Lower lobe of right lung (tissue), 2 donors: ENCODE measurements around the gene PPM1G. TPM values are rescaled to one million over a fixed set of nuclear protein-coding genes. Genes with fewer than 3 reads are reported as not detected.
A peak's percentile ranks its signal among the peaks of the same experiment; 100 is the strongest.

Experiments
- ATAC-seq, 2 donors: fragments of 200-7000 bp; cut with Tn5 transposase; one replicate each; pipeline ENCODE4 v1.9.1; 2020 to 2022; ENCODE audit warnings: mild to moderate bottlenecking in 2 of 2, moderate library complexity in 2 of 2
- DNase-seq: peaks from one replicate; pipeline ENCODE4 v3.0.0-alpha.2; 2020
- H3K27ac ChIP-seq: fragments of 200-600 bp; one replicate; pipeline ENCODE4 v1.8.0; 2022
- H3K27me3 ChIP-seq: fragments of 200-600 bp; one replicate; pipeline ENCODE4 v1.8.0; 2022; ENCODE audit warnings: low read depth
- H3K36me3 ChIP-seq: fragments of 200-600 bp; one replicate; pipeline ENCODE4 v1.8.0; 2022; ENCODE audit warnings: mild to moderate bottlenecking
- H3K4me1 ChIP-seq: fragments of 200-600 bp; one replicate; pipeline ENCODE4 v1.8.0; 2022
- H3K4me3 ChIP-seq: fragments of 200-600 bp; one replicate; pipeline ENCODE4 v1.8.0; 2022; ENCODE audit warnings: mild to moderate bottlenecking
- H3K9me3 ChIP-seq: fragments of 200-600 bp; one replicate; pipeline ENCODE4 v1.8.0; 2022
- CTCF ChIP-seq: fragments of 200-600 bp; IDR thresholded peaks from one replicate; pipeline ENCODE4 v1.8.0; 2022; ENCODE audit warnings: antibody characterized with exemption, mild to moderate bottlenecking
- intact Hi-C: fragments of 100-400 bp; cut with DNase I; formaldehyde crosslinking; loops from one replicate; pipeline ENCODE4 v1.11.0; 2022
- total RNA-seq: library from RNA; stranded (reverse); fragmentation: NEBNext Ultra II Directional; extraction: Animal tissue kit (Norgen Biotek cat#: 25700); gene quantifications from one replicate; pipeline ENCODE4 v1.2.1, GENCODE V29; 2021
- donor health status: DM: no; HTN: yes; CAD: no; lungs with severe emphysema.

PPM1G gene
- total RNA-seq, 1 donor from 2014 or later: 52.0 TPM

GRCh38 chr2:27351802-27352598, 57.4 kb downstream of the PPM1G start:
- Histone ChIP-seq H3K4me3 (no peak overlapping the region), H3K27ac (no peak overlapping the region), H3K4me1 (peaks cover 36% of the 10 kb centered on the region), H3K27me3 (no peaks in the 10 kb centered on the region), H3K9me3 (no peaks in the 10 kb centered on the region), H3K36me3 (peaks cover 19% of the 10 kb centered on the region)
- intact Hi-C loops: no loop called here
- ATAC-seq (no peak), DNase-seq (no peak)
- TF ChIP-seq CTCF: no peak

DNA sequence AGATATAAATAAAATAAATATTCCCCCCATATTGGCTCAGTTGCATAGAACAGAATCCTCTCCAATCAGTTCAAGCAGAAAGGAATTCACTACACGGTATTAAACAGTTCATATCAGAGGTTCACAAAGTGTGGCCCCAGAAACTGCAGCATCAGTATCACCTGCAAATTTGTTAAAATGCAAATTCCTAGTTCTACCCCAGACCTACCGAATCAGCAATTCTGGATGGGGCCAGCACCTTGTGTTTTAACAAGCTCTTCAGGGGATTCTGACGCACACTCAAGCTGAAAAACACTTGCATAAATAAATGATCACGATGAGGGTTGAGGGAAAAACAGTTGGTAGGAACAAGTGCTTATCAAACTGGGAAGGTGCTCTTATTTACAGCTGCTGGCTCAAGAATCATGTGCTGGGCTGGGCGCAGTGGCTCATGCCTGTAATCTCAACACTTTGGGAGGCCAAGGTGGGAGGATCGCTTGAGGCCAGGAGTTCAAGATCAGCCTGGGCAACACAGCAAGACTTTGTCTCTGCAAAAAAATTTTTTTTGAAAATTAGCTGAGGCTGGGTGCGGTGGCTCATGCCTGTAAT, 59.2 kb downstream of the PPM1G start:
- intact Hi-C loops: no loop called here
- no peak overlapping the region for H3K4me3 ChIP-seq
- peaks cover 29% of the 10 kb centered on the region for H3K4me1 ChIP-seq
- no peaks in the 10 kb centered on the region for H3K27me3 ChIP-seq
- no peaks in the 10 kb centered on the region for H3K9me3 ChIP-seq
- ATAC-seq (no peak), DNase-seq (no peak)
- TF ChIP-seq CTCF: no peak
- peaks cover 19% of the 10 kb centered on the region for H3K36me3 ChIP-seq
- H3K27ac ChIP-seq: no peak overlapping the region

GRCh38 chr2:27347641-27348040, 61.8 kb downstream of the PPM1G start:
- Histone ChIP-seq H3K4me1 (peaks cover 7% of the 10 kb centered on the region), H3K27me3 (no peaks in the 10 kb centered on the region), H3K36me3 (peaks cover 27% of the 10 kb centered on the region), H3K4me3 (no peak overlapping the region), H3K27ac (no peak overlapping the region), H3K9me3 (no peaks in the 10 kb centered on the region)
- DNase-seq (no peak), ATAC-seq (no peak)
- intact Hi-C loops: no loop called here
- TF ChIP-seq CTCF: no peak

DNA sequence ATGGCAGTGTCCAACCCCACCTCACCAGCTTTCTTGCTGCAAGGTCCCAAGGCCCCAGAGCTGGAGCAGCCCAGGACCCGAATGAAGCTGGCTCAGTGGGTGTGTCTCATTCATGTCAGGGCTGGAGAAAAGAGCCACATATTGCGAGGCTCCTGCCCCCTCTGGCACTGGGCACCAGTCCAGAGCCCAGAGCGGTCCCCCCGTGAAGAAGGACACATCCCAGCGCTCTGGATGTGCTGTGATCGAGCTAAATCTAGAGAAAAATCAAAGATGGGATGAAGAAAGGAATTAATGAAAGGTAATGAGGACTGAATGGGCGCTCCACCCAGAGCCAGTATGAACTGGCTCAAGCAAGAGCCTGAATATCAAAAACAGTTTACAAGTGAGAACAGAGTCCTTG, 73.2 kb downstream of the PPM1G start:
- no peak for ATAC-seq
- DNase-seq: peak; percentile 16
- TF ChIP-seq CTCF: no peak
- no peaks in the 10 kb centered on the region for H3K4me1 ChIP-seq
- H3K27ac ChIP-seq: no peak overlapping the region
- intact Hi-C loops: no loop called here
- H3K27me3 ChIP-seq: no peaks in the 10 kb centered on the region
- H3K9me3 ChIP-seq: no peaks in the 10 kb centered on the region
- peaks cover 99% of the 10 kb centered on the region for H3K36me3 ChIP-seq
- no peak overlapping the region for H3K4me3 ChIP-seq

DNA sequence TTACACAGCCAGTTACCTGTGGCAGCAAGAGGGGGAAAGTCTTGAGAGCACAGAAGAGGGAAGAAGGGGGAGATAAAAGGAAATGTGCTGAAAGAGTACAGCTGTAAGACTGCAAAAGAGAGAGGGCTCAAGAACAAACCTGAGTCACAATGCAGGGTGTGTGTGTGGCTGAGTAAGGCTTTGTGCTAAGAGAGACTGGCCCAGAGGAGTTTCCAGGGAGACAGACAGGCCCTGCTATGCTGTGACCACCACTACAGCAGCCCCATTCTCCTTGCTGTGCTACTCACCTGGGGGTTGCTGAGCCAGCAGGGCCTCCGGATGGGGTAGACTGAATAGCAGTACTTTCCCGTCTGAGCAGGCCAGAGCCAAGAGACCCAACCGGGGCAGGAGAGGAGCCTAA, 74.1 kb downstream of the PPM1G start:
- no peak for TF ChIP-seq CTCF
- ATAC-seq (no peak), DNase-seq (peak; percentile 3)
- Histone ChIP-seq H3K27me3 (no peaks in the 10 kb centered on the region), H3K36me3 (peaks cover 98% of the 10 kb centered on the region), H3K9me3 (no peaks in the 10 kb centered on the region), H3K4me1 (no peaks in the 10 kb centered on the region), H3K27ac (no peak overlapping the region), H3K4me3 (no peak overlapping the region)
- intact Hi-C loops: no loop called here

Other genes starting within 250 kb of the PPM1G start
- 102 TPM for gene ATRAID, start 197.6 kb downstream of the PPM1G start, total RNA-seq
- gene SLC5A6, start 197.3 kb downstream of the PPM1G start, total RNA-seq: 20.8 TPM
- gene CAD, start 192.2 kb downstream of the PPM1G start, total RNA-seq: 28.8 TPM
- gene SLC30A3, start 146.5 kb downstream of the PPM1G start, total RNA-seq: 0.80 TPM
- not detected for gene DNAJC5G, start 134.2 kb downstream of the PPM1G start, total RNA-seq
- not detected for gene TRIM54, start 127.2 kb downstream of the PPM1G start, total RNA-seq
- 4.0 TPM for gene UCN, start 101.1 kb downstream of the PPM1G start, total RNA-seq
- 79.2 TPM for gene MPV17, start 86.5 kb downstream of the PPM1G start, total RNA-seq
- gene GTF3C2, start 52.8 kb downstream of the PPM1G start, total RNA-seq: 56.4 TPM
- 32.9 TPM for gene EIF2B4, start 39.3 kb downstream of the PPM1G start, total RNA-seq
- gene SNX17, start 39.0 kb downstream of the PPM1G start, total RNA-seq: 107 TPM
- 13.9 TPM for gene ZNF513, start 28.9 kb downstream of the PPM1G start, total RNA-seq
- gene NRBP1, start 19.0 kb upstream of the PPM1G start, total RNA-seq: 66.5 TPM
- gene KRTCAP3, start 32.8 kb upstream of the PPM1G start, total RNA-seq: 18.8 TPM
- gene IFT172, start 80.2 kb upstream of the PPM1G start, total RNA-seq: 38.1 TPM
- 1.6 TPM for gene FNDC4, start 85.6 kb upstream of the PPM1G start, total RNA-seq
- gene GCKR, start 87.2 kb upstream of the PPM1G start, total RNA-seq: 0.44 TPM
- gene ZNF512, start 173.5 kb upstream of the PPM1G start, total RNA-seq: 29.5 TPM
- gene CCDC121, start 219.4 kb upstream of the PPM1G start, total RNA-seq: 5.9 TPM
- 21.9 TPM for gene GPN1, start 219.5 kb upstream of the PPM1G start, total RNA-seq